H1 (cell line): ENCODE measurements around the gene OR10G2.

Experiments used
- BACH1 ChIP-seq: IDR thresholded peaks from 2 replicates; pipeline ENCODE4 v1.6.1; 2012; ENCODE audit warnings: low read length, improper control_type of control experiment
- CBX8 ChIP-seq: fragments of 300-800, 300-1000 bp; sonication (generic); IDR thresholded peaks from 2 replicates; pipeline ENCODE4 v1.7.1; 2016; ENCODE audit warnings: low read depth, low read length, borderline replicate concordance
- CHD2 ChIP-seq: IDR thresholded peaks from 2 replicates; pipeline ENCODE4 v1.6.1; 2012; ENCODE audit warnings: low read length, improper control_type of control experiment
- CREB1 ChIP-seq: IDR thresholded peaks from 2 replicates; pipeline ENCODE4 v1.6.1; 2012; ENCODE audit warnings: inconsistent platforms
- CTBP2 ChIP-seq: IDR thresholded peaks from 2 replicates; pipeline ENCODE4 v1.7.0; 2011; ENCODE audit warnings: borderline replicate concordance, mild to moderate bottlenecking, moderate library complexity, mixed read lengths, low read length; ENCODE audit not compliant: insufficient read depth, insufficient read length
- PHF8 ChIP-seq: fragments of 200-600 bp; sonication (generic); conservative IDR thresholded peaks from 2 replicates; pipeline ENCODE4 v1.7.1; 2012; ENCODE audit warnings: low read depth, mild to moderate bottlenecking, inconsistent platforms, low read length, moderate library complexity
- POLR2A ChIP-seq, 2 experiments: IDR thresholded peaks; 1 replicate in 1 of 2; 2 replicates in 1 of 2; pipeline ENCODE4 v1.6.1; 2011; ENCODE audit warnings: low read depth in 2 of 2, low read length in 2 of 2, mild to moderate bottlenecking in 2 of 2; ENCODE audit errors: control extremely low read depth in 1 of 2
- POLR2AphosphoS5 ChIP-seq: IDR thresholded peaks from 2 replicates; pipeline ENCODE4 v1.6.1; 2011; ENCODE audit warnings: low read depth, low read length
- RAD21 ChIP-seq, 2 experiments: IDR thresholded peaks in 1 of 2; conservative IDR thresholded peaks in 1 of 2; 2 replicates each; pipeline ENCODE4 v1.6.1; 2011; ENCODE audit warnings: low read depth in 2 of 2, low read length in 2 of 2, improper control_type of control experiment in 1 of 2, inconsistent platforms in 1 of 2, mild to moderate bottlenecking in 1 of 2, moderate library complexity in 1 of 2
- RBBP5 ChIP-seq: IDR thresholded peaks from 2 replicates; pipeline ENCODE4 v1.7.1; 2012; ENCODE audit warnings: low read depth, mild to moderate bottlenecking, inconsistent platforms, low read length, moderate library complexity, borderline replicate concordance
- SP1 ChIP-seq: IDR thresholded peaks from 2 replicates; pipeline ENCODE4 v1.6.1; 2011; ENCODE audit warnings: low read depth, low read length
- SRF ChIP-seq: IDR thresholded peaks from 2 replicates; pipeline ENCODE4 v1.6.1; 2011; ENCODE audit warnings: mild to moderate bottlenecking, low read depth, low read length, moderate library complexity
- TF ChIP-seq, protein P1 (sequence below), 3 experiments: IDR thresholded peaks; 1 replicate in 2 of 3; 2 replicates in 1 of 3; pipeline versions ENCODE4 v1.5.1 to v1.6.1; 2011; ENCODE audit warnings: low read length in 3 of 3, mild to moderate bottlenecking in 3 of 3, inconsistent platforms in 2 of 3, low read depth in 1 of 3, moderate library complexity in 1 of 3; ENCODE audit not compliant: insufficient read depth in 1 of 3; ENCODE audit errors: control extremely low read depth in 1 of 3

DNA sequence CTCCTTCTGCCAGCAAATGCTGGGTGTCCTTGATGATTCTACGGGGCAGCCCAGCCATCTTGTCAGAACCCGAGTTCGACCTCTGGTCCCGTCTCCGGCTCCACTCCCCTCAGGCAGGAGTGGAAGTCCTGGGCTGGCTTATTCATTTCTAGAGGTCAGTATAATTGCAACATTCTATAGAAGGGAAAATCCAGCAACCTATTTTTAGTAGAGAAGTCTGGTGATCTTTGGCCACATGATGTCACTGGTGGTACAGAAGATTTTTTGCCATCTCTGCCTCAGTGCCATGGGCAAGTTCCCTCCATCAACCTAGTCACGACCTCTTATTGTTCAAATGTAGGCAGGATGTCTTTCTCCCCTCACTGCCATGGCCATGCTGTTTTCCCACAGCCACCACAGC is 22.4 kb downstream of the OR10G2 start:
- no peak for TF ChIP-seq BACH1
- TF ChIP-seq RAD21 (IDR thresholded peaks at IDR 0.05 in 1 of 2, conservative IDR thresholded peaks at IDR 0.05 in 1 of 2; ENCODE audit: low read depth in 2 of 2, low read length in 2 of 2), result peak; percentile 45 to 46
- TF ChIP-seq SP1, result no peak
- TF ChIP-seq, protein P1, sequence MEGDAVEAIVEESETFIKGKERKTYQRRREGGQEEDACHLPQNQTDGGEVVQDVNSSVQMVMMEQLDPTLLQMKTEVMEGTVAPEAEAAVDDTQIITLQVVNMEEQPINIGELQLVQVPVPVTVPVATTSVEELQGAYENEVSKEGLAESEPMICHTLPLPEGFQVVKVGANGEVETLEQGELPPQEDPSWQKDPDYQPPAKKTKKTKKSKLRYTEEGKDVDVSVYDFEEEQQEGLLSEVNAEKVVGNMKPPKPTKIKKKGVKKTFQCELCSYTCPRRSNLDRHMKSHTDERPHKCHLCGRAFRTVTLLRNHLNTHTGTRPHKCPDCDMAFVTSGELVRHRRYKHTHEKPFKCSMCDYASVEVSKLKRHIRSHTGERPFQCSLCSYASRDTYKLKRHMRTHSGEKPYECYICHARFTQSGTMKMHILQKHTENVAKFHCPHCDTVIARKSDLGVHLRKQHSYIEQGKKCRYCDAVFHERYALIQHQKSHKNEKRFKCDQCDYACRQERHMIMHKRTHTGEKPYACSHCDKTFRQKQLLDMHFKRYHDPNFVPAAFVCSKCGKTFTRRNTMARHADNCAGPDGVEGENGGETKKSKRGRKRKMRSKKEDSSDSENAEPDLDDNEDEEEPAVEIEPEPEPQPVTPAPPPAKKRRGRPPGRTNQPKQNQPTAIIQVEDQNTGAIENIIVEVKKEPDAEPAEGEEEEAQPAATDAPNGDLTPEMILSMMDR (IDR thresholded peaks at IDR 0.05; ENCODE audit: control extremely low read depth in 1 of 3, insufficient read depth in 1 of 3, low read depth in 1 of 3, low read length in 3 of 3), result peak in 2 of 3 experiments; percentile 12 to 14; a peak in 1 of 4 replicates
- no peak for TF ChIP-seq CHD2
- no peak for TF ChIP-seq PHF8
- no peak for TF ChIP-seq SRF
- TF ChIP-seq POLR2AphosphoS5, result no peak
- no peak for TF ChIP-seq CREB1
- TF ChIP-seq CTBP2, result no peak
- no peak for TF ChIP-seq POLR2A (IDR thresholded peaks at IDR 0.05; ENCODE audit: control extremely low read depth in 1 of 2, low read depth in 2 of 2, low read length in 2 of 2)
- no peak for TF ChIP-seq RBBP5
- TF ChIP-seq CBX8, result no peak
